ENCODE measurements around the gene REXO4. TPM values are rescaled to one million over a fixed set of nuclear protein-coding genes. Genes with fewer than 3 reads are reported as not detected.

The REXO4 gene
- total and polyA plus RNA-seq, 2 donors (not counting 3 experiments of a cell fraction or from before 2014, with no cell fraction given), result 19.5 to 29.5 TPM

GRCh38 chr9:133387680-133388079 lies 30.1 kb downstream of the REXO4 start:
- ChIA-PET CTCF (interaction anchor here (1.1 kb wide), 1 partner anchor 8 kb away, joined by 3 read pairs; no protein-coding TSS in a partner anchor), POLR2A (no interaction called here)
- FAIRE-seq (no peak), DNase-seq (ENCODE audit: low read depth, low spot score) (no peak)
- intact Hi-C loops (cut with micrococcal nuclease), result no loop called here
- no peak overlapping the region for H3K9ac ChIP-seq (replicated peaks; ENCODE audit: extremely low read depth, insufficient read depth, low read length)
- H3K4me2 ChIP-seq (ENCODE audit: insufficient read depth, low read length), result no peak overlapping the region
- no peaks in the 10 kb centered on the region for H3K9me1 ChIP-seq (replicated peaks; ENCODE audit: control insufficient read depth, extremely low read depth, insufficient read depth, low read length)
- no peaks in the 10 kb centered on the region for H3K4me1 ChIP-seq (ENCODE audit: control insufficient read depth, extremely low read depth, insufficient read depth, low read length)
- H3K4me3 ChIP-seq (replicated peaks in 1 of 3; ENCODE audit: insufficient read depth in 1 of 3, low read depth in 1 of 3, low read length in 3 of 3), result no peak overlapping the region
- dilution Hi-C loops (cut with MboI; ENCODE audit: extremely low pct_ligation_motif_present, low sequenced_read_pairs), result no loop called here
- no peaks in the 10 kb centered on the region for H3K9me3 ChIP-seq (replicated peaks; ENCODE audit: control insufficient read depth, insufficient read depth, low read length)
- no peaks in the 10 kb centered on the region for H3K79me2 ChIP-seq (ENCODE audit: control insufficient read depth, insufficient read depth, low read length)
- BruUV-seq (replicated peaks), result no TSS peak
- no peak overlapping the region for H2AFZ ChIP-seq (ENCODE audit: low read depth, low read length)
- H4K20me1 ChIP-seq (replicated peaks; ENCODE audit: control insufficient read depth, extremely low read depth, insufficient read depth, low read length), result no peaks in the 10 kb centered on the region
- H3K27ac ChIP-seq (ENCODE audit: insufficient read depth, low read depth, low read length), result no peak overlapping the region
- H3K36me3 ChIP-seq (ENCODE audit: control insufficient read depth in 2 of 2, extremely low read depth in 1 of 2, insufficient read depth in 2 of 2, low read length in 2 of 2), result no peaks in the 10 kb centered on the region
- no peaks in the 10 kb centered on the region for H3K27me3 ChIP-seq (ENCODE audit: control insufficient read depth in 2 of 2, insufficient read depth in 2 of 2, low read length in 2 of 2)
- no peak for TF ChIP-seq POLR2AphosphoS5 (IDR thresholded peaks at IDR 0.05; ENCODE audit: insufficient read depth, low read depth, low read length)
- no peak for TF ChIP-seq FOS (IDR thresholded peaks at IDR 0.05; ENCODE audit: borderline replicate concordance, insufficient read depth, low read length)
- TF ChIP-seq POLR2A (IDR thresholded peaks at IDR 0.05; ENCODE audit: low read depth, low read length), result no peak
- no peak for TF ChIP-seq GATA2 (IDR thresholded peaks at IDR 0.05; ENCODE audit: insufficient read depth, insufficient read length, low read depth, low read length)
- TF ChIP-seq MYC (IDR thresholded peaks at IDR 0.05; ENCODE audit: low read depth, low read length), result no peak
- no peak for TF ChIP-seq EZH2 (IDR thresholded peaks at IDR 0.05; ENCODE audit: borderline replicate concordance, low read depth, low read length, severe bottlenecking)
- TF ChIP-seq, protein P1, sequence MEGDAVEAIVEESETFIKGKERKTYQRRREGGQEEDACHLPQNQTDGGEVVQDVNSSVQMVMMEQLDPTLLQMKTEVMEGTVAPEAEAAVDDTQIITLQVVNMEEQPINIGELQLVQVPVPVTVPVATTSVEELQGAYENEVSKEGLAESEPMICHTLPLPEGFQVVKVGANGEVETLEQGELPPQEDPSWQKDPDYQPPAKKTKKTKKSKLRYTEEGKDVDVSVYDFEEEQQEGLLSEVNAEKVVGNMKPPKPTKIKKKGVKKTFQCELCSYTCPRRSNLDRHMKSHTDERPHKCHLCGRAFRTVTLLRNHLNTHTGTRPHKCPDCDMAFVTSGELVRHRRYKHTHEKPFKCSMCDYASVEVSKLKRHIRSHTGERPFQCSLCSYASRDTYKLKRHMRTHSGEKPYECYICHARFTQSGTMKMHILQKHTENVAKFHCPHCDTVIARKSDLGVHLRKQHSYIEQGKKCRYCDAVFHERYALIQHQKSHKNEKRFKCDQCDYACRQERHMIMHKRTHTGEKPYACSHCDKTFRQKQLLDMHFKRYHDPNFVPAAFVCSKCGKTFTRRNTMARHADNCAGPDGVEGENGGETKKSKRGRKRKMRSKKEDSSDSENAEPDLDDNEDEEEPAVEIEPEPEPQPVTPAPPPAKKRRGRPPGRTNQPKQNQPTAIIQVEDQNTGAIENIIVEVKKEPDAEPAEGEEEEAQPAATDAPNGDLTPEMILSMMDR (IDR thresholded peaks at IDR 0.05; ENCODE audit: extremely low read depth in 1 of 2, insufficient read depth in 1 of 2, low read depth in 1 of 2, low read length in 2 of 2), result no peak
- TF ChIP-seq JUN (IDR thresholded peaks at IDR 0.05; ENCODE audit: borderline replicate concordance, insufficient read depth, insufficient read length, low read depth), result no peak
- TF ChIP-seq, protein P2, sequence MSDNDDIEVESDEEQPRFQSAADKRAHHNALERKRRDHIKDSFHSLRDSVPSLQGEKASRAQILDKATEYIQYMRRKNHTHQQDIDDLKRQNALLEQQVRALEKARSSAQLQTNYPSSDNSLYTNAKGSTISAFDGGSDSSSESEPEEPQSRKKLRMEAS (IDR thresholded peaks at IDR 0.05; ENCODE audit: insufficient read depth, insufficient read length), result no peak

Measured in endothelial cell of umbilical vein (primary cell).